Stimulated activated CD4-positive, alpha-beta T cell treated with anti-CD3 and anti-CD28 coated beads, Interleukin-15, amount 100 ng/mL, for 48 hours (primary cell): ENCODE data around the gene CDS2.

Source experiments
- DNase-seq, 2 donors: peaks; one replicate each; pipeline ENCODE4 v3.0.0-alpha.2; 2020; ENCODE audit warnings: low read depth in 2 of 2

The CDS2 gene

GRCh38 chr20:5181492-5181891, 54.7 kb downstream of the CDS2 start:
- DNase-seq: no peak

- DNase-seq: no peak
These were observed 55.1 kb downstream of the CDS2 start for GRCh38 chr20:5181958-5182357.

- no peak for DNase-seq
These were observed 55.9 kb downstream of the CDS2 start for GRCh38 chr20:5182615-5183254.

DNA sequence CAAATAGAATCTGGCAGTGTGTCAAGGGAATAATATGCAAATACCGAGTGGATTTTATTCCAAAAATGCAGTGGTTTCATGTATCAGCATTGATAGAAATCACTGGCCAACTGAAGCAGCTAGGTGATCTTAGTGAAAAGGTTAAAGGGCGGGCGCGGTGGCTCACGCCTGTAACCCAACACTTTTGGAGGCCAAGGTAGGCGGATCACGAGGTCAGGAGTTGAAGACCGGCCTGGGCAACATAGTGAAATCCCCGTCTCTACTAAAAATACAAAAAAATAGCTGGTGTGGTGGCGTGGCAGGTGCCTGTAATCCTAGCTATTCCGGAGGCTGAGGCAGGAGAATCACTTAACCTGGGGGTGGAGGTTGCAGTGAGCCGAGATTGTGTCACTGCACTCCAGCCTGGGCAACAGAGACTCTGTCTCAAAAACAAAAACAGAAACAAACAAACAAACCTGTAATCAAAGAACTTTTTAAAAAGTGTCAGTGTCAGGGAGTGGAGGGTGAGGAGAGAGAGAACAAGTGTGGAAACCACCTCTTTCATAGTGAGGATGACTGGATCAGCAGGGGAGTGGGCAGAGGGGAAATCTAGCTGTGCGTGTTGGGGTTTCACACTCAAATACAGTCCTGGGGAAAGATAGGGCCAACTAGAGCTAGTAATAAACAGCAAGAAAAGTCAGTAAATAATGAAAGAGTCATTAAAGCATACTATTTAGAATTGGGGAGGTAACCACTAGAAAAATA, 57.1 kb downstream of the CDS2 start:
- DNase-seq: no peak

DNA sequence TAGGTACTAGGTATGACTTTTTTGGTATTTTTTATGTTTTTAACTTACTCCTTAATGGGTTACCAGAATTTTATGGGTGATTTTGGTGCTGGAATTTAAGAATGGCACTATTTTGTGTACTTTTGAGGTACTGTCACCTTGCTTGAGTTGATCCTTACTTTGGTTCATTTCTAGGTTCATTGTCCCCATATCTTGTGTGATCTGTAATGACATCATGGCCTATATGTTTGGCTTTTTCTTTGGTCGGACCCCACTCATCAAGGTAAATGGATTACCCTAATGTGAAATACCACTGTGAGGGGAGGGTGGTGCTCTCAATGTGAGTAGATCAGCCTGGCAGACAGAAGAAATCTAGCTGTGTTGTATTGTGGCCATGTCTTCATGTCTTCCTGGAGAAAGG, 57.9 kb downstream of the CDS2 start:
- no peak for DNase-seq

DNA sequence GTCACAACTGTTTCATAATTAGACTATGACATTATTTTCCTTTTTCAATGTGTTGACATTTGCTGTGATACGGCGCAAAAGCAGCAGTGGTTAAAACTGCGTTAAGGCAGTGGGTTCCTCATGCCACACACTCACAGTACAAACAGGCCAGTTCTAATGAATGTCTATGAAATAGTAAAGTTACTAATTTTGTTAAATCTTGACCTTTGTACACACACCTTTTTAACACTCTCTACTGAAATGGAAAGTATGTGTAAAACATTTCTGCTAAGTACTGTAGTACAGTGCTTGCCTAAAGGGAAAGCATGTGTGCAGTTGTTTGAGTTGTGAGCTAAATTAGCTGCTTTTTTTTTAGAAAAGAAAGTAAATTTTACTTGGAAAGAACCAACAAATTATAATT, 60.3 kb downstream of the CDS2 start:
- no peak for DNase-seq

GRCh38 chr20:5188736-5189135, 61.9 kb downstream of the CDS2 start:
- no peak for DNase-seq

- DNase-seq: no peak
These were observed 63.1 kb downstream of the CDS2 start for GRCh38 chr20:5189917-5190316.

GRCh38 chr20:5190444-5190843, 63.6 kb downstream of the CDS2 start:
- no peak for DNase-seq

GRCh38 chr20:5191829-5192569, 65.2 kb downstream of the CDS2 start:
- DNase-seq: peak in 1 of 2 donors; percentile 5

DNA sequence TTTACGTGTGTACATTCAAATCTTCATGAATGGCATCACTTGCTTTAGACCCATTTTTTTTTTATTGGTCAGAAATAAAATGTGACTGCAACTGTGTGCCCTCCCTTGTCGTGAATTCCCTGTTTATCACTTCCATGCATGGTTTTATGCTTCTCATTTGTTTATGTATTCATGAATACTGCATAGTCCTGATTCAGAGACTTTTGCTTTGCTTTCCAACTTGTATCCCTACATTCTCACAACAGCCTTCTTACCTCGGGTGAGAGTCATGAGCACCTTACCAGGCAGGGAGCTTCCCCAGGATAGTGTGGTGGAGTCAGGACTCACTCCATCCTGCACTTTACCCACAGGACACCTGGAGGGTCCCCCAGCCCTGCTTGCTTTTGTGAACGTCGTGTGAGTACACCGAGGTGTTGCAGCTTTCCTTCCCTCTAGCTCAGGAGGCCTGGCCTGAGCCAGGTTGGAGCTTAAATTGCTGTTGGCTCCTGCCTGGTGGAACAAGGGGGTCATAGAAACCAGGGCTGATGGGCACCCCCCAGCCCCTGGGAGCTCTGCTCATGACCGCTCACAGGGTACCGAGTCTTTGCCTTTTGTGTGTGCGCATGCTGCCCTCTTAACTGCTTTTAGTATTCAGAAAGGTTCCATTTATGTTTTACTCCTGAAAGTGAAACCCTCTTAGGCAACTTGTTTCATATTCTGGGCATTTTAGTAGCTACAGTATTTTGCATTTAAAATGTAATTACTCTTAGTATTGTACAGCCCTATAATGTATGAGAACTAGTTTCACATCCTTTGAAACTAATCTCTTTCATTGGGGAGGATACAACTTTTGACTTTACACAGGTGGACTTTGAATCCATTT, 66.0 kb downstream of the CDS2 start:
- no peak for DNase-seq

DNA sequence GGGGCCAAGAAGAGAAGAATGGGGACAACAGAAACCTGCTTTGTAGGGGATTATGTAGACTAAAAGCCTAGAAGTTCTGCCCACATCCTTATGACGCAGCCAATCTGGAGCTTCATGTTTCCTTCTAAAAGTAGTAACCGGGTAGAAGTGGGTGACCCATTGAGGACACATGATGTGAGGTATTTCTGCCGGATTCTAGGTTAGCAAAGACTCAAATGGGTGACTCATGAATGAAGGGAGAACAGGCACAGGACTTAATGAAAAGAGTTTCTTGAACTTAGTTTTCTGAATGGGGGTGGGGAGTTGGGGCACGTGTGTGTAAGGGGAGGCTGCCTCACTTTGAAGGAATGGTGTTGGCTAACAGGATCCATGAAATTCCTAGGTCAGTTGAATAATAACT, 68.8 kb downstream of the CDS2 start:
- DNase-seq: no peak

DNA sequence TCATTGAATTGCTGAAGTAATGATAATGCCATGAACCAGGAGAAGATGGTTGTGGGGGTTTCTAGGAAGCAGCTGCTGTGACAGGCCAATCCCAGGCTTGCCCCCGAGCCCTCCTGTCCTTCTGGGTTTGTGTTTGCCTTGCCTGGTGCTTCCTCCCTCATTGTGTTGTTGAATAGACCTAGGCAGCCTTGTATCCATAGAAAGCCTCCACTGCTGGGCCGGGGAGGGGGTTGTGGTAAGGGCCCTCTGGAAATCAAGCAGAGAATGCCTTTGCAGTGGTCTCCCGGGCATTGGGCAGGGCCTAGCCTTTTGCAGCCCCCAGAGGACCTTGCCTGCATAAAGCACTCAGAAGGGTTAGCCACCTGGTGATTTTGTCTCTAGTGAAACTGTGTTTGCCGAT, 69.3 kb downstream of the CDS2 start:
- no peak for DNase-seq

GRCh38 chr20:5197270-5197827, 70.5 kb downstream of the CDS2 start:
- DNase-seq: no peak

DNA sequence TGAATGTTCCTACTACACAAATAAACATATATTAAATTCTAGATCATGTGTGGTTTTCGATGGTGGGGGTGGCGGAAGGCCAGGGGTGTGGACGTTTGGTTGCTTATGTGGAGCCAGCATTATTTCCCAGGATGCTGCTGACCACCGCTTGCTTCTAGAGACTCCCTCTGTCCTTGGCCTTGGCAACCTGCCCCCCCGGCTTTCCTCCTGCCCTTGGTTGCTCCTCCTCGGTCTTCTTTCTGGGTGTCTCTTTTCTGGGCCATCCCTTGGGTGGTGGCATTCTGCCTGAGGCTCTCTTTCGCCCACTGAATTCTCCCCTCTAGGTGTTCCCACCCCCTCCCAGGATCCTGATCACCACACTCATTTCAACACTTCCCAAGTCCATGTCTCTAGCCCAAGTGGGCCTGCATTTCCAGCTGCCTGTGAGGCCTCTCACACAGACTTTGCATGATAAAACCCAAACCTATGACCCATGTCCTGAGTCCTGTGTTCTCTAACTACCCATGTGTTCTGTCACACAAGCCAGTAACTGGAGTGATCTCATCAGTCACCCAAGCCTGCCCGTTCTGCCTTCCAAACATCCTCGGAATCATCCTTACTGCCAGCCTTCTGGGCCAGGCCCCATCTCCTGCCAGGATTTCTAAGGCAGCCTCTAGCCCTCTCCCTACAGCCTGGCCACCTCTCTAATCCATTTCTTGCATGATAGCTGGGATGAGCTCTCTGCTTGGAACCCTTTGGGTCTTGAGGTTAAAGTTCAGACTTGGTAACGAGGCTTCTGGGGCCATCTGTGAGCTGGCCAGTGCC, 71.2 kb downstream of the CDS2 start:
- DNase-seq: no peak

DNA sequence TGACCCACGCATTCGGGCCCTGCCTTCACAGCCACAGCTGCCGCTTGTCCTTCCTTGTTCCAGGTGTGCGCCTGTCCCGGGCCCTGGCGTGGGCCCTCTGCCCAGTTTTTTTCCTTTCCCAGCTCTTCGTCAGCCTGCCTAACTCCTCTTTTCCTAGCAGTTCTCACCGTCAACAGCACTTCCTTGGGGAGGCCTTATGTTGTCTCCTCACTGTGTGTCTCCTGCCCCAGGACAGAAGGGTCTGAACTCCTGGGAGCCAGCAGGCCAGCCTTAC, 71.8 kb downstream of the CDS2 start:
- DNase-seq: no peak

DNA sequence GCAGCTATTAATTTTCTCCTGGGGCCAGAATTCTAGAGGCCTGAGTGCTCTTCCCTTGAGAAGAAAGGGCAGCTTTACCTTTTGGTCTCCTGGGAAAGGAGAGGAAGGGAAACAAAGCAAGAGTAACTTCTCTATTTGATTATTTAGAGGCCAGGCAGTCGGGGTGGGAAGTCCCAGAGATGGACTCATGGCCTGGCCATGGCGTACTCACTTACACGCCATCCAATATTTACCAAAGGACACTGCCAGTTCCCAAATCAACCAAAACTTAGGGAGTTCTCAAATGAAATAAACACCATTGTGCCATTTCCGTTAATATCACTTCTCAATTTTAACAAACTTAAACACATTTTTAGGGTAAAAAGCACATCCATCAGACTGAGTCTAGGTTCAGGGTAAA, 76.6 kb downstream of the CDS2 start:
- no peak for DNase-seq

GRCh38 chr20:5205348-5206210, 78.8 kb downstream of the CDS2 start:
- peak; percentile 42 to 63 for DNase-seq

GRCh38 chr20:5207138-5207537, 80.3 kb downstream of the CDS2 start:
- no peak for DNase-seq
